Fibroblast of lung (primary cell): Measurements from ENCODE around the gene PTGFRN. TPM values are rescaled to one million over a fixed set of nuclear protein-coding genes. Genes with fewer than 3 reads are reported as not detected.

ENCODE experiments used
- DNase-seq, 2 donors: peaks; one replicate each; pipeline versions ENCODE4 v3.0.0 to v3.0.0-alpha.2; 2010; ENCODE audit warnings: low read depth in 2 of 2
- H2AFZ ChIP-seq: 2 replicates; pipeline ENCODE4 v1.5.1; 2012; ENCODE audit warnings: low read length, control low read depth, inconsistent platforms
- H3K27ac ChIP-seq: 2 replicates; pipeline ENCODE4 v1.5.1; 2011; ENCODE audit warnings: low read length, control low read depth; ENCODE audit not compliant: insufficient read depth
- H3K27me3 ChIP-seq: 2 replicates; pipeline ENCODE4 v1.5.1; 2011; ENCODE audit warnings: mild to moderate bottlenecking, low read length; ENCODE audit not compliant: control insufficient read depth, insufficient read depth
- H3K36me3 ChIP-seq: 2 replicates; pipeline ENCODE4 v1.5.1; 2011; ENCODE audit warnings: low read length; ENCODE audit not compliant: control insufficient read depth, insufficient read depth
- H3K4me1 ChIP-seq: 2 replicates; pipeline ENCODE4 v1.5.1; 2011; ENCODE audit warnings: low read length; ENCODE audit not compliant: control insufficient read depth, insufficient read depth; ENCODE audit errors: extremely low read depth
- H3K4me2 ChIP-seq: 2 replicates; pipeline ENCODE4 v1.5.1; 2011; ENCODE audit warnings: low read length, control low read depth; ENCODE audit not compliant: insufficient read depth; ENCODE audit errors: extremely low read depth
- H3K4me3 ChIP-seq, 4 experiments: fragments of 200-600 bp in 1 of 4; sonication (generic) in 1 of 4; replicated peaks in 1 of 4; 2 replicates each; pipeline ENCODE4 v1.5.1; 2011 to 2016; ENCODE audit warnings: low read length in 4 of 4, low read depth in 3 of 4, mild to moderate bottlenecking in 3 of 4, control low read depth in 2 of 4, inconsistent platforms in 1 of 4, mixed read lengths in 1 of 4; ENCODE audit not compliant: insufficient read depth in 1 of 4; ENCODE audit errors: control extremely low read depth in 1 of 4
- H3K79me2 ChIP-seq: 2 replicates; pipeline ENCODE4 v1.5.1; 2012; ENCODE audit warnings: mild to moderate bottlenecking, low read length, inconsistent platforms; ENCODE audit not compliant: control insufficient read depth, insufficient read depth
- H3K9ac ChIP-seq: 2 replicates; pipeline ENCODE4 v1.5.1; 2011; ENCODE audit warnings: mild to moderate bottlenecking, low read length, control low read depth; ENCODE audit not compliant: insufficient read depth
- H3K9me3 ChIP-seq: 2 replicates; pipeline ENCODE4 v1.5.1; 2012; ENCODE audit warnings: low read depth, low read length; ENCODE audit not compliant: control insufficient read depth, insufficient read depth
- H4K20me1 ChIP-seq: 2 replicates; pipeline ENCODE4 v1.5.1; 2011; ENCODE audit warnings: low read length; ENCODE audit not compliant: control insufficient read depth, insufficient read depth; ENCODE audit errors: extremely low read depth
- CTCF ChIP-seq, 2 donors: IDR thresholded peaks in 1 of 2; conservative IDR thresholded peaks in 1 of 2; 1 replicate in 1 of 2; 2 replicates in 1 of 2; pipeline ENCODE4 v1.5.1; 2011 to 2012; ENCODE audit warnings: low read length in 2 of 2, control low read depth in 1 of 2, inconsistent platforms in 1 of 2, low read depth in 1 of 2, mild to moderate bottlenecking in 1 of 2
- EZH2 ChIP-seq: IDR thresholded peaks from 2 replicates; pipeline ENCODE4 v1.5.1; 2012; ENCODE audit warnings: low read length, control low read depth, mild to moderate bottlenecking; ENCODE audit errors: missing control alignments
- polyA plus RNA-seq, 2 donors: library from polyadenylated mRNA; depleted of rRNA in 1 of 2; stranded (reverse) in 1 of 2; unstranded in 1 of 2; fragments of >200 nt; gene quantifications; 2 replicates each; pipeline ENCODE4 v1.2.1, GENCODE V29; 2011 to 2012; ENCODE audit warnings: missing spikeins in 1 of 2
- total RNA-seq: library from RNA; depleted of rRNA; stranded (reverse); fragments of >200 nt; gene quantifications from 2 replicates; pipeline ENCODE4 v1.2.1, GENCODE V29; 2014

PTGFRN gene
- total and polyA plus RNA-seq, 2 donors (not counting 1 experiment from before 2014, with no cell fraction given): 0.72 to 1.2 TPM

GRCh38 chr1:116899529-116899928 lies 10.2 kb upstream of the PTGFRN start:
- H3K36me3 ChIP-seq: no peaks in the 10 kb centered on the region
- H4K20me1 ChIP-seq: no peaks in the 10 kb centered on the region
- H3K27ac ChIP-seq: no peak overlapping the region
- H3K4me3 ChIP-seq: no peak overlapping the region
- H3K9ac ChIP-seq: no peak overlapping the region
- H3K9me3 ChIP-seq: no peaks in the 10 kb centered on the region
- no peak overlapping the region for H3K4me2 ChIP-seq
- H3K79me2 ChIP-seq: no peaks in the 10 kb centered on the region
- DNase-seq: no peak
- no peaks in the 10 kb centered on the region for H3K4me1 ChIP-seq
- TF ChIP-seq EZH2: no peak
- H2AFZ ChIP-seq: no peak overlapping the region
- H3K27me3 ChIP-seq: no peaks in the 10 kb centered on the region

- TF ChIP-seq EZH2: no peak
- no peak for TF ChIP-seq CTCF (conservative IDR thresholded peaks at IDR 0.05 in 1 of 2, IDR thresholded peaks at IDR 0.05 in 1 of 2; ENCODE audit: low read depth in 1 of 2, low read length in 2 of 2)
Measured at GRCh38 chr1:116900471-116901365, 9.0 kb upstream of the PTGFRN start.

GRCh38 chr1:116902027-116902426 lies 7.7 kb upstream of the PTGFRN start:
- no peaks in the 10 kb centered on the region for H3K27me3 ChIP-seq
- TF ChIP-seq CTCF (conservative IDR thresholded peaks at IDR 0.05 in 1 of 2, IDR thresholded peaks at IDR 0.05 in 1 of 2; ENCODE audit: low read depth in 1 of 2, low read length in 2 of 2) (no peak), EZH2 (no peak)
- H3K36me3 ChIP-seq: no peaks in the 10 kb centered on the region
- H4K20me1 ChIP-seq: no peaks in the 10 kb centered on the region
- no peak overlapping the region for H3K4me2 ChIP-seq
- no peak overlapping the region for H2AFZ ChIP-seq
- no peaks in the 10 kb centered on the region for H3K79me2 ChIP-seq
- H3K9me3 ChIP-seq: no peaks in the 10 kb centered on the region
- no peak for DNase-seq
- no peaks in the 10 kb centered on the region for H3K4me1 ChIP-seq
- no peak overlapping the region for H3K27ac ChIP-seq
- H3K4me3 ChIP-seq: no peak overlapping the region
- H3K9ac ChIP-seq: no peak overlapping the region

More at GRCh38 chr1:116900471-116901365, 9.0 kb upstream of the PTGFRN start:
- Histone ChIP-seq H3K4me2 (no peak overlapping the region), H3K27ac (no peak overlapping the region), H3K9ac (no peak overlapping the region), H3K4me1 (no peaks in the 10 kb centered on the region), H3K36me3 (no peaks in the 10 kb centered on the region), H2AFZ (no peak overlapping the region), H3K4me3 (no peak overlapping the region), H3K27me3 (no peaks in the 10 kb centered on the region), H3K79me2 (no peaks in the 10 kb centered on the region), H4K20me1 (no peaks in the 10 kb centered on the region), H3K9me3 (no peaks in the 10 kb centered on the region)
- no peak for DNase-seq
